Stimulated activated CD4-positive, alpha-beta T cell treated with anti-CD3 and anti-CD28 coated beads, Interleukin-1b, Interleukin-23, amount 100 ng/mL, for 24 hours (primary cell): Measurements from ENCODE around the gene CRYAA.

Experiments
- DNase-seq, 4 experiments: peaks; one replicate each; pipeline ENCODE4 v3.0.0-alpha.2; 2020; ENCODE audit warnings: low read depth in 4 of 4, low spot score in 1 of 4

Gene CRYAA

GRCh38 chr21:43201491-43201890 lies 32.7 kb downstream of the CRYAA start:
- no peak for DNase-seq

- no peak for DNase-seq
These were observed 34.8 kb downstream of the CRYAA start for GRCh38 chr21:43203591-43203990.

- DNase-seq, result no peak
These were observed 35.8 kb downstream of the CRYAA start for GRCh38 chr21:43204638-43205037.

- DNase-seq, result no peak
These were observed 37.6 kb downstream of the CRYAA start for GRCh38 chr21:43206231-43207042.

GRCh38 chr21:43207043-43207315 lies 38.2 kb downstream of the CRYAA start:
- no peak for DNase-seq

- no peak for DNase-seq
These were observed 39.1 kb downstream of the CRYAA start for GRCh38 chr21:43207868-43208267.

- no peak for DNase-seq
These were observed 39.9 kb downstream of the CRYAA start for GRCh38 chr21:43208561-43209332.

GRCh38 chr21:43209575-43210453 lies 41.0 kb downstream of the CRYAA start:
- DNase-seq, result no peak

- DNase-seq, result no peak
These were observed 41.8 kb downstream of the CRYAA start for GRCh38 chr21:43210454-43211071.

GRCh38 chr21:43211072-43211759 lies 42.4 kb downstream of the CRYAA start:
- no peak for DNase-seq

- DNase-seq, result no peak
These were observed 42.9 kb downstream of the CRYAA start for GRCh38 chr21:43211760-43212115.
